Activated T-cell treated with anti-CD3 and anti-CD28 coated beads, Interleukin-2, amount 50 U/mL, for 1 hour (primary cell): Measurements from ENCODE around the gene CABP7.

Experiments
- DNase-seq: peaks from one replicate; pipeline ENCODE4 v3.0.0-alpha.2; 2020

CABP7 gene

DNA sequence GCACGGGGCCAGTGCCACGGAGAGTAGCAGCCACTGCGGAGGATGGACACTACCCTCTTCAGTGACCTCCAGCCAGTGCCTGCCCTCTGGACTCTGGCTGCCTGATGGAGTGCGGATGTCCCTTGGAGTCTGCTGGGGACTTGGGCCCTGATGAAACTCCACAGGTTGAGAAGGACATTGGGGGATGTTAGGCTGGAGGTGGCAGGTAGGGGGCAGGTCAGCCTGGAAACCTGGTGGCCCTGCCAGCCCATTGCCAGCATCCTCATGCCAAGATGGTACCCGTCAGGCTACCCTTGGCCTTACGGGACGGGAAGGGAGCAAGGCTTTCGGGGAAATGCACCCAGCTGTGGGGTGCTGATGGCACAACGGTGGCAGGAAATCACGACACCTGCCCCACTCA lies 4.0 kb downstream of the CABP7 start:
- no peak for DNase-seq

DNA sequence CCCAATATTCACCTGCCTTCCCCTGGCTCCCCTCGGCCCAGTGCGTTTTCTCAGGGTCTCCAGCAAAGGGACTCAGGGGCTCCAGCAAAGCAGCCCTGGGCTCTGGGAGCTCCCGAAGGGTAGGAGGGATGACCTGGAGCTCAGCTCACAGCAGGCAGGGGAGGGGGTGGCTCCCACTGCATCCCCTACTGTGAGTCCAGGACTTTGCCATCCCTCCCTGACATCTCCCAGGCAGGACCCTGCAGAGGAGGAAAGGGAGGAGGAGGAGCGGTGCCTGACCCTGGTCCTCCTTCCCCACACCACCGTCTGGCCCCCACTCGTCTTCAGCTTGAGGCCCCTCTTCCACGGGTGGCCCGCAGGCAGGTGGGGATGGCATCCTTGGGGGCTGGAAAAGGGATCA lies 5.0 kb downstream of the CABP7 start:
- no peak for DNase-seq

DNA sequence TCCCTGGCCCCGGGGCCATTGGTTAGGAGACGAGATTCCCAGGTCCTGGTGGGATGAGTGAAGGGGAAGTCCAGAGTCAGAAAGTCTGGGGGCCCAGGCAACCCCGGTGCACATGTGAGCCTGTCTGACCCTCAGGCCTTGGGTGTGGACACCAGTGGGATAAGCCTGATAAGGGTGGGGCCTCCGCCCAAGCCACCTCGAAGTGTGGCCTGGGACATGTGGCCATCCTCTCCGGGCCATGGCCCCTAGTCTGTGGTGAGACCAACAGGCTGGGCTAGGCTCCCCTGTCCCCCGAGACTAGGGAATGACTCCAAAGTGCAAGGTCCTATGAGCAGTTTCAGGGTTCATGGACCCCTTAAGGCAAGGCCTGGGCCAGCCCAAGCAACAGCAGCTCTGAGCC lies 6.3 kb downstream of the CABP7 start:
- no peak for DNase-seq

DNA sequence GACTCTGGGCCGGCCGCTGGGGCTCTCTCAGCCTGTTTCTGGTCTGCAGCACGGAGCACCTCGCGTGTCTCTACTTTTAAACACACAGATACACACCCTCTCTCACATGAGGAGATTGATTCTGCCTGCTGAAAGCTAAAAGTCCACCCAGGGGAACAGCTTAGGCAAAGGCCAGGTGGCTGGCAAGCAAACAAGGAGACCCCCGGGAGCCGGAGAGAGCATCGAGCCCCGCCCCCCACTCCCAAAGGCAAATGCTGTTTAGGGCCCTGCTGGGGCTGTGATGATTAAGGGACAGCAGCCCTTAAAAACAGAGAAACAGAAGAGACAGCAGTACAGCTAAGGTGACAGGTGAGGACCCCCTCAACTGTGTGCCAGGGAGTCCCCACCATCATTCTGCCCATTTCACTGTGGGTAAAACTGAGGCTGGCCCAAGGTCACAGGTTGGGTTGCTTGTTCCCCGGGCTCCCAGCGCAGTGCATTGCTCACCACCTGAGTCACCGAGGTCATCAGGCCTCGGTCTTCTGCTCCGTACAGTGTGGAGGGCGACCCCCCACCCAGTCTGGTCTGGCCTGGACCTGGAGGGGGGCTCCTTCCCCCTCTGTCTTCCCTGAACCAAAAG lies 6.8 kb downstream of the CABP7 start:
- no peak for DNase-seq

DNA sequence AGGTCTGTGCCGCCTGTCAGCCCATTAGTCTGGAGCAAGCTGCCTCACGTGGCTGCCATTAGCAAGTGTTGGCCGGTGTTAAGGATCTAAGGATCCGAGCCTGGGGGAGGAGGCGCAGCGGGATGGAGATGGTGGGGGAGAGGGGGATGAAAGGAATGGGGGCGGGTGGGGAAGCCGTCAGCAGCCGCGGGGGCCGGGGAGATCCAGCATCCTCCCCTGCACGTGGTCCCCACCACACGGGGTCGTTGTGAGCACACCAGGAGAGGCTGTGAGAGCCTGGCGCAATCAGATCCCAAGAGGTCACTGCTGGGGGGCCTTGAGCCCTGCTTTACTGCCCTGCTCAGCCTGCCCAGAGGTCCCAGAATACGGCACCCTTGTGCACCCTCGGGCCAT lies 7.3 kb downstream of the CABP7 start:
- no peak for DNase-seq

DNA sequence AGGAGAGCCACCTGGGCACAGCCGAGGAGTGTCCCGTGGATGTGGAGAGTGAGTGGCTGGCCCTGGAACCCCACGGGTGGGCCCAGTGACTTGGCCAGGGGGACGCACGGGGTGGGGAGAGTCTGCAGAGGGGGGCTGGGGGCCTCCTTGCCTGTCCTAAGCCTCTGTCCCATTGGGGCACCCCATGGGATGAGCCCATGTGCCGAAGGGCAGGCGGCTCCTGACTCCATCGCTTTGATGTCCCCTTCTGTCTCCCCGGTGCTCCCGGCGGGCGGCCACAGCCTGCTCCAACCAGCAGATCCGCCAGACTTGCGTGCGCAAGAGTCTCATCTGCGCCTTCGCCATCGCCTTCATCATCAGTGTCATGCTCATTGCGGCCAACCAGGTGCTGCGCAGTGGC lies 9.4 kb downstream of the CABP7 start:
- DNase-seq = no peak

DNA sequence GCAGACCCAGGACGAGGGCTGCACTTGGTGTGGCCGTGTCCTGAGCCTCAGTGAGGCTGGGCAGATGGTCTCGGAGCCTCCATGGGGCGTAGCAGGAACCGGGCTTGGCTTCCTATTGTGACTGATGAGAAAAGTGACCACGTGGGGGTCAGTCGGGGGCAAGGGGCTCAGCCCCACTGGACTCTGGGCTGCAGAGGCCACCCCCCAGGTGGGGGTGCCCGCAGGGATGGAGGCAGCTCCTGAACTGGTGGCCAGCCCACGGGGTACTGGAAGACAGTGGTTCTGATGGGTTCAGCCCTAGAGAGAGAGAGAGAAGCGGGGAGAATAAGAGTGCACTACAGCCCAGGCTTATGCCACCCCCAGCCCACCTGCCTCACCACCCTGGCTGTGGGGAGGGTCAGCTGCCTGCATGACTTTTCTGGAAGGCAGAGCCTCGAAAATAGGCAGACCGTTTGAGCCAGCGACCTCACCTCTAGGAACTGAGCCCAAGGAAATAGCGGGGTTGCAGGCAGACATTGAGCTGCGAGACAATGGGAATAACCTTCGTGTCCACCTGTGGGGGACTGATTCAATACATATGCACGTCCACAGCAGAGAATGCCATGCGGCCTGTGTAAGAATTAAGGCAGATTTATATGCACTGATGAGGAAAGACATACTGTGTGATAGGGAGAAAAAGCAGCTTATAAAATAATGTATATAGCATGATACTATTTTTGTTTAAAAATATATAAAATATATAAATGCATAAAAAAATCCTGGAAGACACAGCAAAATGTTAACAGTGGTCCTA lies 11.5 kb downstream of the CABP7 start:
- no peak for DNase-seq

DNA sequence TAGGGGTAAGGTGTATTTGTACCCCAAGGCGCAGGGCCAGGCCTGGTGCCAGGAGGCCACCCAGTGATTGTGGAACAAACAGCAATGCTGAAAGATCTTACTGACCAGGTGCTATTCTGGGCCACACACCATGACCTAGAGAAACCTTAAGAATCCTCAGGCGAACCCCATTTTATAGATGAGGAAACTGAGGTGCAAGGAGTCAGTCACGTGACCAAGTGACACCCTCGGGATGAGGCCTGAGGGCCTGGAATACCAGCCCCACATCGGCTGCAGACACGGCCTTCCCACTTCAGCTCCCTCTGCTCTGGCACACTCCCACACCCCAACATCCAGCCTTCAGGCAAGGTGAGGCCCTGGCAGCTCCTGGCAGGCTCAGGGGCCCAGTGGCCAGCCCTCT lies 13.1 kb downstream of the CABP7 start:
- no peak for DNase-seq

DNA sequence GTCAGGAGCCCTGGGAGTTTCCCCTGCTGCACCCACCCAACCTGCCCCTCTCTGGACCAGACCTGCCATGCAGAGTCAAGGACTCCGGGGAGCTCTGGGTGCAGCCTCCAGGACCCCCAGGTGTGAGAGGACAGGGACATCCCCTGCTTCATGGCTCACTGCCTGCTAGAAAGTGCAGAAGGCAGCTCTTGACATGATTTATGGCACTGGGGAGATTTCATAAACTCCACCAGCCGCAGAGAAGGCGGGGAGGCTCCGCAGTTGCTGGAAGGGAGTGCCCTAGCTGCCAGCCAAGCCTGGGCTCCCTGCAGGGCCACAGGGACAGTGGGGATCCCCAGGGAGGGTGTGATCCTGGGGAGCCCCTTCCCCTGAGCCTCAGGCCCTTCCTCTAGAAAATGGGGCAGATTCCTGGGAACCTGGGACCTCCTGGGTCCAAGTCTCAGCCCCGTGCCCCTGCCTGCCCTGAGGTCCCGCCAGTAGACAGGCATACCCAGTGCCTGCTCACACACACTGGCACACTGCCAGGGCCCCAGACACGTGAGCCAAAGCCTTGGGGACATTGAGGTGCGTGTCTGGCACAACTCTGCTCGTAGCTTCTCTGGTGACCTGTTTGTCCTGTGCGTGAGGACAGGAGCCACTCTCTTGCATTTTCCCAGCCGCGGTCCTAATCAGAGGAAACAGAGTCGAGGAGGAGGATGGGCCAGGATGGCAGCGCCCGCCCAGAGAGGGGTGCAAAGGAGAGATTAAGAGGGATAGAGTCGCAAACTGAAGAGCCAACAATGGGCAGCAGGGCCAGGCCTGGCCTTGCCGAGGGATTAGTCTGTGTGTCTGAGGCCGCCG lies 13.8 kb downstream of the CABP7 start:
- no peak for DNase-seq

DNA sequence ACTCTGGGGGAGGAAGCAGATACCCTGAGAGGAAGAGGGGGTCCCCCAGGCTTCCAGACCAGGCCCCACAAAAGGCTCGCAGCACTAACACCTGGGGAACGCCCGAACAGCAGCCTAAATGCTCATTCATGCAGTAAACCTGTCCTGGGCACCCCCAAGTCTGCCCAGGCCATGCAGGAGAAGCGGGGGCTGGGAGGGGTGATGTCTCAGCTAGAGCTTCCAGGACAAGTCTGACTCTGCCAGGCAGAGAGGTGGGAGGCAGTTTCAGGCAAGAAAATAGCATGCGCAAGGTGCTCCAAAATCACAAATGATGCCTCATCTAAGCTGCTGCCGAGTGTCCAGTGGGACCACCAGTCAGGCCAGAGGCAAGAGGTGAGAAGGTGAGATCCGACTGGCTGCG lies 14.6 kb downstream of the CABP7 start:
- DNase-seq = no peak

DNA sequence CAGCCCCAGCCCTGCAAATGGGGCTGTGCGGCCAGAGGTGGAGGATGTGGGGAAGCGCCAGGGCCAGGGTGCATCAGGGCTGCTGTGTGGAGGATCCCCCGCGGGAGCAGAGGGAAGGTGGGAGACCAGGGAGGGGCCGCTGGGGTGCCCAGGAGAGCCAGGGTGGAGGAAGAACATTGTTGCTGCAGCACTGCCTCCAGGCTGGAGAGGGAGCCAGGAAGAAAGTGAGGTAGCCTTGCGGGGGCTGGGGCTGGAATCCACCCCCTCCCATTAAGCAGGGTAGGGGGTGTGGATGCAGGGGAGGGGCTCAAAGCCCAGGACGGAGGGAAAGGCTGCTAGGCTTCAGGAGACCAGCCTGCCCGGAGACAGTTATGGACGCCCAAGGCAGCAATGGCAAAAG lies 15.0 kb downstream of the CABP7 start:
- DNase-seq = no peak

DNA sequence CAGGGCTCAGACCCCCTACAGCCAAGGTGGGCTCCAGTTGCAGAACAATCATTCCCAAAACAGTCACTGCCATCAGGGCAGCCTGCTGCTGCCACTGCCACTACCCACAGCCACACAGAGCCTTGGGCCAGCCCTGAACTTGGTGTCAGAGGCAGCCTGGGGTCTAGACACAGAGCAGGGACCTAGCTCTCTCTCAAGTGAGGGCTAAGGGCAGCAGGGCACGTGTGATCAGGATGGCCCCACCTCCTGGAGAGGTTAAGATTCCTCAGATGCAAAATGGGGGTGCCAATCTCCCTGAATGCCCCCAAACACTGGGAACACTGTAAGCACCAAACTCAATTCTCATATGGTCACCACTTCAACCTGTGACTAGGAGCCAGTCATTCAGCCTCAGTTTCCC lies 15.6 kb downstream of the CABP7 start:
- no peak for DNase-seq

DNA sequence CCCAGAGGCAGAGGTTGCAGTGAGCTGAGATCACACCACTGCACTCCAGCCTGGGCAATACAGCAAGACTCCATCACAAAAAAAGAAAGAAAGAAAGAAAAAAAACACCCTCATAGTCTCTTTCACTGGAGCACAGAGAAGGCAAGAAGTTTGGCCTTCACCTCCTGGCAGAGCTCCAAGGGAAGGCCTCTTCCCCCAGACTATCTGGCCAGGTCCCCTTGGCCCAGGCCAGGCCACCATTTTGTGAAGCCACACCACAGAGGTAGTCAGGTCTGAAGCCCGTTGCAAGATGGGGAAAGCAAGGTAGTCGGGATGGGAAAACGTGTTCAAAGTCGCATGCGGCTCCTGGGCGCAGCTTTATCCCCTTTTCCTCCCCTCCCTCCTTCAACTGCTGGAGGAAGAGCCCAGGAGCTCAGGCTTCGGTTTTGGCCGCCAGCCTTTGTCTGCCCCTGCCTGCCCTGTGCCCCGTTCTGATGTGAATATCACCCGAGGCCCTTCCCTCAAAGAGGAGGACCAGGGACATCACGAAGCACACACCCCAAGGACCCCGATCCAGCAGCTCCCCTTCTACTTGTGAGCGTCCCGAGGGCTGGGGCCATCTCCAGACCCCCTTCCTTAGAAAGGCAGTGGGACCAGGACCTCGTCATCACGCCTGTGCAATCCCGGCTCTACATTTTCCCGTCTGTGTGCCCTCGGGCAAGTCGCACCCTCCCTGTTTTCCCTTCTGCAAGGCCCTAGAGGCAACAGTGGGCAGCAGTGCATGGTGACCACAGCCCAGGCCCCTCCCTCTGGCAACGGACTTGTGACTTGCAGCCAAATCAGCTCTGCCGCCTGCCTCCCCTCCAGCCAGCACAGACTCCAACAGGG lies 17.7 kb downstream of the CABP7 start:
- no peak for DNase-seq

DNA sequence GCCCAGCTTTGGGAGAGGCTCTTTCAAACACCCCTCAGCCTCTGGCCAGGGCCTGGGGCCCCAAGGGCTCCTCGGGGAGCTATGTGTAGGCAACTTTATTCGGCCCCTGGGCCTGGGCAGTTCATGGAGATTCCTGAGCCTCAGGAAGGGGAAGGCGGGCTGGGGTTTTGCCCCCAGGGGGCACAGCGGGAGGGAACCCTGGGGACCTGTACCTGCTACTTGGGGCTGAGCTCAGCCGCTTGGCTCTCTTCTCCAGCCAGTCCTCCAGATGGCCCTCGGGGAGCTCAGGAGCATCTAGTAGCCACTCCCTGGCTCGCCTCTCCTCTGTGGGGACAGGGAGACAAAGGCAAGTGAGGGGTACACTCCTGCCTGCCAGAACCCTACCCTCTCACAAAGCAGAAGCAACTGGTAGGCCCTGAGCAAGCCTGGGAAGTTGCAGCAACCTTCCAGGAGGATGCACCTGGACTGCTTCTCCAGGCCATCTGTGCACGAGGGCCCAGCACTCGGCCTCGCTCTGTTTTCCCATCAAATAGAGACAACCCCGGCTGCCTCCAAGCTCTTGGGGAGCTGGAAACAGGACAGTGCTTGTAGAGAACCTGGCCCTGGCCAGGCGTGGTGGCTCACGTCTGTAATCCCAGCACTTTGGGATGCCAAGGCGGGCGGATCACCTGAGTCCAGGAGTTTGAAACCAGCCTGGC lies 18.5 kb downstream of the CABP7 start:
- DNase-seq = no peak

DNA sequence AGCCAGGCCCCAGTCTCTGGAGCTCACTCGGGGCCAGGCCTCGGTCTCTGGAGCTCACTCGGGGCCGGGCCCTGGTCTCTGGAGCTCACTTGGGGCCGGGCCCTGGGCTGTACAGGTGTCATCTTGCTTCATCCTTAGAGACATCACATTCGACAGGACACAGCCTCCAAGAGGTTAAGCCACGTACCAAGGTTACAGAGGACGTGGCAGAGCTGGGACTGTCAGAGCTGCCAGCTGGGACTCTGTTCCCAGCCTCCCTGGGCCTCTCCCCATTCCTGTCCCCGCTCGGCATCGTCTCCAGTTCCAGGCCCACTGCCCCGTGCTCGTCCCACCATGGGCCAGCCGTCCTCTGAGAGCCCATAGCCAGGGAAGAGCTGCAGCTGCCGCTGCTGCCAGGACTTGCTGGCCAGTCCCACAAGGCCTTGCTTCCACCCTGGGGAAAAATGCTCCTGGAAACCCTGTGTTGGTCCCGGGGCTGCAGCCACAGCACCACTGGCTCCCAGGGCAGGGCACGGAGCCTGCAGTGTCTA lies 19.6 kb downstream of the CABP7 start:
- DNase-seq = no peak

DNA sequence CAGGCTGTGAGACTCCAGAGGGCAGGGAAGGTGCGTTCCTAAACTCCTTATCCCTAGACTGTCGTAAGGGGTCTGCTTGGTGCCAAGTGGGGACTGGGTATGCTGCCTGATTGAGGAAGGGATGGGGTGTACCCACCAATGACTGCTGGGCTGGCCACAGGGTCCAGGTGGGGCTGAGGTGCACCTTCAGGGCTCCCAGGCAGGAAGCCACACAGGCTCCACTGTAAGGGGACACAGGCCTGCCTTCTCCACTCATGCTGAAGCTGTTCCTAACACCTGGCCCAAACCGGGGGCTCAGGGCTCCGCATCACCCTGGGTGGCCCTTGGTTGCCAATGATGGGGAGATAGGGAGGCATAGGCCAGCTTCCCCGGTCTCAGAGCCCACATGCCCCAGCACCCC lies 20.4 kb downstream of the CABP7 start:
- DNase-seq = no peak

DNA sequence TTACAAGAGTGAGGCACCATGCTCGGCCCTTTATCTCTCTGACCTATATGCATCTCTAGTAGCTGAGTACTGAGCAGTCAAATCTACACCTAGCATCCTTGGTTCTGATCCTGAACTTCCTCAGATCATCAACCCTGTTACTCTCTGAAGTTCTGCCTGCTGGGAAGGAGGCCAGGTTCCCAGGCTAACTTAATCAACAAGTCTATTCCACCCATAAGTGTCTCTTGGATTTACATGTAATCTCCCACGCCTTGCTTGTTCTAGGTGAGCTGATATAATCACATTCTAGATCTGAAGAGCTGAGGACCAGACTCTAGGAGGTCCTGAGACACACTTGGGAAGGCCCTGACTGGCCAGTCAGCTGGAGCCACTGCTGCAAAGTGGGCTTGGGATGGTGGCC lies 22.1 kb downstream of the CABP7 start:
- no peak for DNase-seq

DNA sequence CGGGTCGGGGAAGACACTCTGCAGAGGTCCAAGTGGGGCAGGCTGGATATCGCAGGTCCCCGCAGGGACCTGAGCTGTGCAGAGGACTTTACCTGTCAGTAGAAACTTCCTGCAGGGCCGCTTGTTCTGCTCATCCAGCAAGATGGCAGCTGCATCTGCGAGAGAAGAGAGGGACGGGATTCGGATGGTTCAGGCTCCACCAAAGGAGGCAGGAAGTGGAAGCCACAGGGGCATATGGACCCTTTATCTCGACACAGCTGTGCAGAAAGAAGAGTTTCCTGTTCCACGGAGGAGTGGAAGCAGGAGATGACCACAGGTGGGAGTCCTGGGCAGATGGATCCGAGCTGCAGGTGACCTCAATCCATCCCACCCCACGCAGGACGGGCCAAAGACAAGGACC lies 22.5 kb downstream of the CABP7 start:
- no peak for DNase-seq

DNA sequence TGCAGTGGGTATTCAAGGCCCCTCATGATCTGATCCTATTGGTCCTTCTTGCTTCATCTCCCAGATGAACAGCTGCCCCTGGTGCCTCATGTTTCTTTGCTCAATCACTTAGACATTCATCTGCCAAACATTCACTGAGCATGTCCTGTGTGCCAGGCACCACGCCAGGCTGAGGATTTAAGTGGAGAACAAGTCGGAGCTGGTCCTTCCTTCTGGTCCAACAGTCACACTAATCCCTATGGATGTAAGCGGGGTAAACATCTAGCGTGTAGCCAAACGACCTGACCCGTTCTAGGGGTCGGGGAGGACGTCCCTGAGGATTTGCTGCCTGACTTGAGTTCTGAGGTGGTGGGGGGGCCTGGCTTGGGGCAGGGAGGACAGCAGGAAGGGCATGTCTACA lies 25.1 kb downstream of the CABP7 start:
- no peak for DNase-seq

DNA sequence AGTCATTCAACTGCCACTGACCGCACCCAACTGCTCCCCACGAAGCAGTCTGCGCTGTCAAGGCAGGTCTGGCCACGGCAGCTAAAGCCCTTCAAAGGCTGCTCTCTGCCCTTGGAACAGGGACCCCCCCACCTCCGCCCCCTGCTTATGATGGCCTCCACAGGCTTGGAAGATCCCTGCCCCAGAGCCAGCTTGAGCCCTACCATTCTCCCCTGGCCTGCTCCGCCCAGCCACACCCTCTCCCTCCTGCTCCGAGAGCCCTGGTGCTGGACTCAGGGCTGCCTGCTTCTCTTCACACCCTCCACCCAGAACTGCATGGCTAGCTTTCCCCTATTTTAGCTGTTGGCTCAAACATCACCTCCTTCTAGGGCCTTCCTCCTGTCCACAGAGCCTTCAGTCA lies 28.0 kb downstream of the CABP7 start:
- DNase-seq = no peak

DNA sequence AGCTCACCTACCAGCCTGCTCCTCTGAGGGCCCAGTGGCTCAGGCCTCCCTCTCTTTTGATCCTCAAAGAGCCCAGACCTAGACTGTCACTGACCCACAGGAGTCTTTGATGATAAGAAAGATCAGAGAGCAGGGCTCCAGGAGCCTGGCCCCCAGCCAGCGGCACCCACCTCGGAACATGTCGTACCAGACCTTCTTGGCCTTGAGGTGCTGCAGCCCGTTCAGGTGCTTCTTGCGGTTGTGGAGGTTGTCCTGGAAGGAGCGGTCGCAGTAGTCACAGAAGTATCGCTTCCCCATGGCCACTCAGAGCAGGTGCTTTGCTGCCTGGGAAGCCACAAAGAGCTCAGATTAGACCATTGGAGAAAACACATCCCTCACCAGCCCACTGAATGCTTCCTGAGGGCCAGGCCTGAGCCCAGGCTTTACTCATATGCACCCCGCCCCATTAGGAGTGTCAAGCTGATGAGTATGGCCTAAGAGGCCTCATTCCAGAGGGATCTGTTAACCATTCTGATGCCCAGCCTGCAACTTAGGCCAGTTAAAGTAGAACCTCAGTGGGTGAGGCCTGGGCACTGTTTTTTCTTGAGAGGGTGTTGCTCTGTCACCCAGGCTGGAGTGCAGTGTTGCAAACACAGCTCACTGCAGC lies 28.6 kb downstream of the CABP7 start:
- DNase-seq = no peak

DNA sequence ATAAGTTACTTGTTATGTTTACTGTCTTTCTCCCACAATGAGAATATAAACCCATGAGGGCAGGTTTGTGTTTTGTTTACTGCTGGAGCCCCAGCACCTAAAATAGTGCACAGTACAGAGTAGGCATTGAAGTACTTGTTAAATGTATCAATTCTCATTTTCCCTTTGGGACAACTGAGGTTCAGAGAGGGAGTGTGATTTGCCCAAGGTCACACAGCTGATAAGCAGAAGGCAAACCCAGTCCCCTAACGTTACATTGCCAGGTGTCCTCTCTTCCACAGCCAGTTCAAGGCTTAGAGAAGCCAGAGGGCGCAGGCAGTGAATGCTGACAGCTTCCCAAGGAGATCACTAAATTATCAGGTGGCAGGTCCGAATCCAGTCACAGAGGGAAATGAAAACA lies 30.2 kb downstream of the CABP7 start:
- no peak for DNase-seq
